NCI-H2227 (cell line): ENCODE results near the gene CCDC138.

Experiments used
- DNase-seq: peaks from one replicate; lab custom pipeline; 2025; ENCODE audit not compliant: unreplicated experiment; lab: John Stamatoyannopoulos, UW

Gene CCDC138

GRCh38 chr2:108894766-108895165 is 108.2 kb downstream of the CCDC138 start:
- DNase-seq: no peak

- DNase-seq: no peak
Observed at GRCh38 chr2:108895188-108895587, 108.6 kb downstream of the CCDC138 start.

GRCh38 chr2:108896741-108897140 is 110.2 kb downstream of the CCDC138 start:
- DNase-seq: no peak

GRCh38 chr2:108898315-108899082 is 111.9 kb downstream of the CCDC138 start:
- DNase-seq: no peak

- DNase-seq: no peak
Observed at GRCh38 chr2:108904680-108905079, 118.1 kb downstream of the CCDC138 start.

- DNase-seq: no peak
Observed at GRCh38 chr2:108905176-108905575, 118.6 kb downstream of the CCDC138 start.

- no peak for DNase-seq
Observed at GRCh38 chr2:108905906-108906305, 119.3 kb downstream of the CCDC138 start.

- DNase-seq: no peak
Observed at GRCh38 chr2:108906403-108907077, 120.0 kb downstream of the CCDC138 start.

- DNase-seq: peak; percentile 12
Observed at GRCh38 chr2:108907822-108908712, 121.5 kb downstream of the CCDC138 start.

GRCh38 chr2:108908713-108909070 is 122.1 kb downstream of the CCDC138 start:
- no peak for DNase-seq

- no peak for DNase-seq
Observed at GRCh38 chr2:108909275-108909823, 122.8 kb downstream of the CCDC138 start.

- DNase-seq: no peak
Observed at GRCh38 chr2:108910011-108910431, 123.5 kb downstream of the CCDC138 start.

- no peak for DNase-seq
Observed at GRCh38 chr2:108910541-108911396, 124.2 kb downstream of the CCDC138 start.

GRCh38 chr2:108911401-108911800 is 124.8 kb downstream of the CCDC138 start:
- DNase-seq: no peak

GRCh38 chr2:108911807-108912628 is 125.4 kb downstream of the CCDC138 start:
- DNase-seq: no peak

GRCh38 chr2:108912629-108912902 is 126.0 kb downstream of the CCDC138 start:
- DNase-seq: no peak

GRCh38 chr2:108916122-108916795 is 129.7 kb downstream of the CCDC138 start:
- DNase-seq: no peak

- no peak for DNase-seq
Observed at GRCh38 chr2:108916796-108917421, 130.3 kb downstream of the CCDC138 start.

- no peak for DNase-seq
Observed at GRCh38 chr2:108917526-108917925, 131.0 kb downstream of the CCDC138 start.
